ENCODE results near the gene MTO1.
A peak's percentile ranks its signal among the peaks of the same experiment; 100 is the strongest.
"Not testable (repeated sequence)": the region's sequence is repeated elsewhere in the genome, so short reads cannot be mapped to it uniquely, and the experiment has no call there.

Gene MTO1

DNA sequence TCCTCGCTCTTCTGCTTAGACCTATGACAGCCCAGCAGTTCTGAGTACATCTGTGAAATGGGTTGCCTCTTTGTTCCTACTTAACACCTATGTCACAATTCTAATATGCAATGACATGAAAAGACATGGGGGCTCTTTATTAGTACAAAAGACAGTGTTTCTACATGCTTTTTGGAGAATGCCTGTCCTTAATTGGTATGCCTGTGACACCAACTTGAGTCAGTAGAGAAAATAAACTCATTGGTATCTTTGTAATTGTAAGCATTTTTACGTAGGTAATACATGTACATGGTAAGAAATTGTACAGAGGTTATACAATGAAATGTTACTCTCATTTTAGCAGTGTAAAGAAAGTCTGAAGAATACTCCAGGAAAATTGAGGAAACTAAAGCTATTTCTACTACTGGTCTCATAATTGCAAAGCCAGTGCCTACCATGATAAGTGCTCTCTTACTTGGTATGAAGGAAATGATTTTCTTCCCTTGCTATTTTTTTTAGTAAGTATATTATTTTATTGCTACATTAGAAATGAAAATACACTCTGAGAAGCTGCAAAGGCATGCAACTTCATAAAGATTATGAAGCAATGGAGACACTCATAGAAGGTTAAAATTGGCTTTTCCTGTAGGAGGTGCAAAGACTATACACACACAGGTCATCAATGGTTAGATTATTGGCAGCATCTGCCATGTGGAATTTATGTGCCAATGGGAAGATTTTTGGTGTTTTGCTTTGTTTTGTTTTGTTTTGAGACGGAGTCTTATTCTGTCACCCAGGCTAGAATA is 64.2 kb downstream of the MTO1 start:
- peak; percentile 47 for DNase-seq

DNA sequence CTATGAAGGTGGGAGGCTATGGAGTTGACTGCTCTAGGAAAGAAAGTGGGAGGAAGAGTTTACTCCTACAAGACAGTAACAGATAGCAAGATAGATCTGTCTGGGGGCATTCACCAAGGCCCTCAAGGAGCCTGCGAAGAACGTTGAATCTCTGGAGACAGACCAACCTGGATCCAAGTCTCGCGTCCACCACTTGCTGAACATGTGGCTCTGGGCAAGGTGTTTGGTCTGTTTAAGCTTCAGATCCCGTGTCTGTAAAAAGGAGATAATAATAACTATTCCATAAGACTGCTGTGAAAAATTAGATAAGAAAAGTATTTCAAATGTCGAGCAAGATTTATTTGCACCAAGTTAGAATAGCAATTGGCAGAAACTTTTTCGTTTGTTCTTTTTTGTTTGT is 67.4 kb downstream of the MTO1 start:
- no peak for DNase-seq

DNA sequence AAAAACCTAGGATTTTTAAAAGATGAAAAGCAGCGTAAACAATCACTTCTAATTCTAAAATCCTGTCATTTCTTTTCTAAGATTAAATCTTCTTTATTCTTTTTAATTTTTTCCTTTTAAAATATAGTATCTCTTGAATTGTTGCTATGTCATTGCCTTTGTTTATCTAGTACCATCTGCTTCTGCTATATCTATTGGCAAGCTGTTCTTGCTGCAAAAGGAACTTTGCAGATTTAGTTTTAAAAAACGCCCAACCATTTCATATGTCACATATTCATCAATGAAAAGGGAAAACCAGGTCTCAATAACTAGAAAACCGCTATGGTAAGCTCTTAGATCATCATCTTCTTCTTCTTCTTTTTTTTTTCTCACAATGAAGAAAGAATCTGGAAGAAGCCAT is 70.8 kb downstream of the MTO1 start:
- no peak for DNase-seq

DNA sequence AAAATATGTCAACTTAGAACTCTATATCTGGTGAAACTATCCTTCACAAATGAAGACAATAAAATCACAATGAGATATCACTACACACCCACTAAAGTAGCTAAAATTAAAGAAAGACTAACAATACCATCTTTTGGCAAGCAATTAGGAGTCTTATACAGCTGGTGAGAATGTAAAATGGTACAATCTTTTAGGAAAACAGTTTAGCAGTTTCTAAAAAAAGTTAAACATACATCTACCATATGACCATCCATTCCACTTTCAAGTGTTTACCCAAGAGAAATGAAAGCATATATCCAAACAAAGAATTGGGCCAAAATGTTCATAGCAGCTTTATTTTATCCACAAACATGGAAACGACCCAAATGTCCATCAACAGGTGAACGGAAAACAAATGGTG is 73.1 kb downstream of the MTO1 start:
- DNase-seq = no peak

DNA sequence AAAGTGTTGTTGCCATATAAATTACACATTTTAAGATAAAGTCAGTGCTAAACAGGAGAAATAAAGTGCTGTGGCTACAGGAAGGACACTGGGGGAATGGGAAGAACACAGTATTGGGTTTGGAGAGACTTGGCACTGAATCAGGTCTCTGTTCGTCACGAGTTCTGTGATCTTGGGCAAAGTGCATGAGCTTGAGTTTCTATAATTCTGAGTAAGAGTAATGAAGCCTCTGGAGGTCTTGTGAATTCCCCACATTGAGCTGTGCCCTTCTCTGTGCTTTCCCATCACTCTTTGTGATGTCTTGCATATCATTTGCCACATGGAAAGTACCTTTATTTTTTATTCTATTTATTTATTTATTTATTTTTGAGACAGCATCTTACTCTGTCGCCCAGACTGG is 76.1 kb downstream of the MTO1 start:
- no peak for DNase-seq

DNA sequence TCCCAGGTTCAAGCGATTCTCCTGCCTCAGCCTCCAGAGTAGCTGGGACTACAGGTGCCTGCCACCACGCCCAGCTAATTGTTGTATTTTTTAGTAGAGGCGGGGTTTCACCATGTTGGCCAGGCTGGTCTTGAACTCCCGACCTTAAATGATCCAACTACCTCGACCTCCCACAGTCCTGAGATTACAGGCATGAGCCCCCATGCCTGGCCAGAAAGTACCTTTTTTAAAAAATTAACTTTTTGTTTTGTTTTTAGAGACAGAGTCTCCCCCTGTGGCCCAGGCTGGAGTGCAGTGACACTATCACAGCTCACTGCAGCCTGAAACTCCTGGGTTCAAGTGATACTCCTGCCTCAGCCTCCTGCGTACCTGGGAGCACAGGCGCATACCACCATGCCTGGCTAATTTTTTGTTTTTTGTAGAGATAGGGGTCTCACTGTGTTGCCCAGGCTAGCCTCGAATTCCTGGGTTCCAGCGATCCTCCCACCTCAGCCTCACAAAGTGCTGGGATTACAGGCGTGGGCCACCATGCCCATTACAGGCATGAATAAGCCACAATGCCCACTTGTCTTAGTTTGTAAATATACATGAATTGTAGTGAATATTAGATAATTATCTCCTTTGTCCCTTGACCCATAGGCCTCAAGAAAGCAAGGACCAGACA is 76.7 kb downstream of the MTO1 start:
- DNase-seq = no peak

DNA sequence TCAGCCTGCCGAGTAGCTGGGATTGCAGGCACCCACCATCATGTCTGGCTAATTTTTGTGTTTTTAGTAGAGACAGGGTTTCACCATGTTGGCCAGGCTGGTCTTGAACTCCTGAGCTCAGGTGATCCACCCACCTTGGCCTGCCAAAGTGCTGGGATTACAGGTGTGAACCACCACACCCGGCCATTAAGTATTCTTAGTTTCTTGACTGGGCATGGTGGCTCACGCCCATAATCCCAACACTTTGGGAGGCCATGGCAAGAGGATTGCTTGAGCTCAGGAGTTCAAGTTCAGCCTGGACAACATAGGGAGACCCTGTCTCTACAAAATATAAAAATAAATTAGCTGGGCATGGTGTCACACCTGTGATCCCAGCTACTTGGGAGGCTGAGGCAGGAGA is 80.9 kb downstream of the MTO1 start:
- not testable (repeated sequence) for DNase-seq

DNA sequence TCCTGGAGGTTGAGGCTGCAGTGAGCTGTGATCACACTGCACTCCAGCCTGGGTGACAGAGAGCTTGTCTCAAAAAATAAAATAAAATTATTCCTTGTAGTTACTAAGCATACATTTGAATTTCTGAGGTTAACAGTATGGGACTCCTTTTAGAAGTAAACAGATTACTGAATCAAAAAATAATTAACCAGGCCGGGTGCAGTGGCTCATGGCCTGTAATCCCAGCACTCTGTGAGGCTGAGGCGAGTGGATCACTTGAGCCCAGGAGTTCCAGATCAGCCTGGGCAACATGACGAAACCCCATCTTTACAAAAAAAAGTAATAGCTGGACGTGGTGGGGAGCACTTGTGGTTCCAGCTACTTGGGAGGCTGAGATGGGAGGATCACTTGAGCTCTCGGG is 81.4 kb downstream of the MTO1 start:
- no peak for DNase-seq

DNA sequence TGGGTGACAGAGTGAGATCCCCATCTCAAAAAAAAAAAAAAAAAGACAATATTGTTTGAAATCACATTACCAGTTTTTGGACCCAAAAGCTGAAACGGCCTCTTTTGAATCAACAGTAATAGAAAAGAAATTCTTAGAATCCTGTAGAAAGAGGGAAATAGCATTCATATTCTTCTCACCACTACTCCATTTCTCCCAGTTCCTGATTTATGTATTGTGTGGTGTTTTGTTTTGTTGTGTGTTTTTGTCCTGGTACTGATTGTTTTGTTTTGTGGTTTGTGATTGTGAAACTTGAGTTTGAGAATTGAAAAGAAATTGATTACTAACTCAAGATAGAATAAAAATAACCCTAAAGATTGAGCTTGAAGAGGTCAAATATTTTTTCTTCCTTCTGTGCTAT is 85.5 kb downstream of the MTO1 start:
- DNase-seq = no peak

DNA sequence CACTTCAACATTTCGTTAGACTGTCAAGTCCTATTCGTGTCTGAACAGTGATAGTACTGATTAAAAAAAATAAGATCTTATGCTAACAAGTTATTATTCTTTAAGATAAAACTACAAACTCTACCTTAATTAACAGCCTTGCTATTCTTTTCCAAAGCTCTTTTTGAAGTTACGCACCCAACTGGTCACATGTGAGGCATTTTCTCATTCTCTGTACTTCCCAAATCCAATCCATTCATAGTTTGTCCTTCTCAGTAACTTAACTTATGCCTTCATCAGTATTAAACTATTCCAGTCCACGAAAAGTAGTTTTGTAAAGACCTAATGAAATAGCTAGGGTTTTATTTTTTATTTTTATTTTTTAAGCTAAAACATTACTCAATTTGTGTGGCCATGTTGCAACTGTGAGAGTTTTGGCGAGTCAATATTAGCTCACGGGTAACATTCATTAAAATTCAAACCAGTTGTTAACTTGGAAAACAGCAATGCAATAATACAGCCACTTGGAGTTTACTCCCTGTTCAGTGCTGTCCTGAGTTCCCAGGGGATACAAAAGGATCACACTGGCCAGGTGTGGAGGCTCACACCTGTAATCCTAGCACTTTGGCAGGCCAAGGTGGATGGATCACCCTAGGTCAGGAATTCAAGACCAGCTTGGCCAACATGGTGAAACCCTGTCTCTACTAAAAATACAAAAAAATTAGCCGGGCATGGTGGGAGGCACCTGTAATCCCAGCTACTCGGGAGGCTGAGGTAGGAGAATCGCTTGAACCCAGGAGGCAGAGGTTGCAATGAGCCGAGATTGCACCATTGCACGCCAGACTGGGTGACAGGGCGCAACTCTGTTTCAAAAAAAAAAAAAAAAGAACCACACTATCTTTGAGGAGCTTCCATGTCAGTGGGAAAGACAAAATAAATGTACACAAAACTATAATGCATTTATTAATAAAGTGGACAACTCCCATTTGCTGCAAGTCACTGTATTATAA is 87.2 kb downstream of the MTO1 start:
- no peak for DNase-seq

DNA sequence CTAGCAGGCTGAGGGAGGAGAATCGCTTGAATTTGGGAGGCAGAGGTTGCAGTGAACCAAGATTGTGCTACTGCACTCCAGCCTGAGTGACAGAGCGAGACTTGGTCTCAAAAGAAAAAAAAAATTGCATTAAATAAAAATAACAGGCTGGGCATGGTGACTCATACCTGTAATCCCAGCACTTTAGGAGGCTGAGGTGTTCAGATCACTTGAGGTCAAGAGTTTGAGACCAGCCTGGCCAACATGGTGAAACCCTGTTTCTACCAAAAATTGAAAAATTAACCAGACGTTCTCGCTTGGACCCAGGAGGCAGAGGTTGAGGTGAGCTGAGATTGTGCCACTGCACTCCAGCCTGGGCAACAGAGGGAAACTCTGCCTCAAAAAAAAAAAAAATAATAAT is 89.6 kb downstream of the MTO1 start:
- DNase-seq = not testable (repeated sequence)

DNA sequence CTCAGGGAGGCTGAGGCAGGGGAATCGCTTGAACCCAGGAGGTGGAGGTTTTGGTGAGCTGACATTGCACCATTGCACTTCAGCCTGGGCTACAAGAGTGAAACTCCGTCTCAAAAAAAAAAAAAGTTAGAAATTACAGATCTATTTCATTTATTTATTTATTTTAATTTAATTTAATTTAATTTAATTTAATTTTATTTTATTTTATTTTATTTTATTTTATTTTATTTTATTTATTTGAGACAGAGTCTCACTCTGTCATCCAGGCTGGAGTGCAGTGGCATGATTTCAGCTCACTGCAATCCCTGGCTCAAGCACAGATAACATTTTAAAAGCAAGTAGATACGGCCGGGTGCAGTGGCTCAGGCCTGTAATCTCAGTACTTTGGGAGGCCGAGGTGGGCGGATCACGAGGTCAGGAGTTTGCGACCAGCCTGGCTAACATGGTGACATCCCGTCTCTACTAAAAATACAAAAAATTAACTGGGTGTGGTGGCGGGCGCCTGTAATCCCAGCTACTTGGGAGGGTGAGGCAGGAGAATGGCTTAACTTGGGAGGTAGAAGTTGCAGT is 93.9 kb downstream of the MTO1 start:
- DNase-seq = not testable (repeated sequence)

DNA sequence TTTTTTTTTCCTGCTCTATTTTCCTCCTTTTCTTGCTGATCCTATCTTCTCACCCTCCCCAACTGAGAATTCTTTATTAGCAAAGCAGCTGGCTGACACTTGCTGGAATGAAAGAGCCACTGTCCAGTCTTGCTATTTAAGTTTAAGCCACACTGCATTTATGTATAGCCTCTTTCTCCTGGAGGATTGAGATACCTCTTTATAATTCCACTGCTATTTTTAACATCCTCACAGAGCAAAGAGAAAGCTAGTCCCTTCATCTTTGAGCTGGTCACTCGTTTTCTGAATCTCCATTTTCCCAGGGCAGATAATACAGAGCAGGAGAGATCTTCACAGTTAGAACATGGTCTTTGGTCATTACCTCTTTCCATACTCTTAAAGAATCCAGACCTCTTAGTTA is 95.3 kb downstream of the MTO1 start:
- DNase-seq = no peak

Measured in fibroblast of skin of scalp (primary cell).